ENCODE data around the gene LARGE1. TPM values are rescaled to one million over a fixed set of nuclear protein-coding genes. Genes with fewer than 3 reads are reported as not detected.

LARGE1 gene
- total RNA-seq, 1 experiment from 2014 or later = 1.5 TPM

- H4K20me1 ChIP-seq (ENCODE audit: insufficient read depth) = no peaks in the 10 kb centered on the region
- H3K4me2 ChIP-seq (ENCODE audit: low read length) = no peak overlapping the region
- intact Hi-C loops (cut with micrococcal nuclease) = no loop called here
- no peak for ATAC-seq
- H3K79me2 ChIP-seq (ENCODE audit: insufficient read depth, low read length) = no peaks in the 10 kb centered on the region
- H3K36me3 ChIP-seq (ENCODE audit: control insufficient read depth in 1 of 2, insufficient read depth in 2 of 2, low read length in 2 of 2) = no peaks in the 10 kb centered on the region
- ChIA-PET POLR2A (no interaction called here), RAD21 (ENCODE audit: low non-redundant PET in 1 of 2, low total read pairs in 2 of 2, uncharacterized antibody in 2 of 2, unreplicated experiment in 2 of 2) (no interaction called here), CTCF (no interaction called here)
- DNase-seq (ENCODE audit: low read depth, low spot score) = no peak
- no peak overlapping the region for H3K4me3 ChIP-seq (replicated peaks in 1 of 2; ENCODE audit: low read depth in 1 of 2, low read length in 2 of 2)
- no peaks in the 10 kb centered on the region for H3K9me2 ChIP-seq (ENCODE audit: insufficient read depth)
- H3K9me3 ChIP-seq (ENCODE audit: control insufficient read depth in 1 of 2, insufficient read depth in 1 of 2, low read depth in 1 of 2, low read length in 2 of 2) = peaks cover 7 to 25% of the 10 kb centered on the region in 2 experiments; a peak in 2 of 4 replicates
- H3K9ac ChIP-seq (ENCODE audit: low read length) = no peak overlapping the region
- BruUV-seq (replicated peaks) = no TSS peak
- no peak overlapping the region for H3K27ac ChIP-seq (ENCODE audit: low read depth, low read length)
- TF ChIP-seq CEBPB (IDR thresholded peaks at IDR 0.05; ENCODE audit: low read depth) (no peak), EZH2 (IDR thresholded peaks at IDR 0.05) (no peak), REST (IDR thresholded peaks at IDR 0.05; ENCODE audit: low read depth) (no peak)
- no peaks in the 10 kb centered on the region for H3K27me3 ChIP-seq (ENCODE audit: insufficient read depth, low read length)
- H3K4me1 ChIP-seq (ENCODE audit: control insufficient read depth in 1 of 2, insufficient read depth in 2 of 2, low read length in 2 of 2) = no peaks in the 10 kb centered on the region
- no peak overlapping the region for H2AFZ ChIP-seq (ENCODE audit: low read depth, low read length, poor library complexity, severe bottlenecking)
Observed at GRCh38 chr22:33409079-33409478, 511.2 kb downstream of the LARGE1 start.

- Histone ChIP-seq H3K27me3 (ENCODE audit: insufficient read depth, low read length) (no peaks in the 10 kb centered on the region), H4K20me1 (ENCODE audit: insufficient read depth) (no peaks in the 10 kb centered on the region), H3K4me2 (ENCODE audit: low read length) (no peak overlapping the region), H2AFZ (ENCODE audit: low read depth, low read length, poor library complexity, severe bottlenecking) (no peak overlapping the region), H3K9me2 (ENCODE audit: insufficient read depth) (no peaks in the 10 kb centered on the region), H3K9ac (ENCODE audit: low read length) (no peak overlapping the region), H3K4me3 (replicated peaks in 1 of 2; ENCODE audit: low read depth in 1 of 2, low read length in 2 of 2) (no peak overlapping the region), H3K27ac (ENCODE audit: low read depth, low read length) (no peak overlapping the region), H3K79me2 (ENCODE audit: insufficient read depth, low read length) (no peaks in the 10 kb centered on the region), H3K9me3 (ENCODE audit: control insufficient read depth in 1 of 2, insufficient read depth in 1 of 2, low read depth in 1 of 2, low read length in 2 of 2) (peaks cover 12 to 36% of the 10 kb centered on the region in 2 experiments; a peak in 2 of 4 replicates), H3K4me1 (ENCODE audit: control insufficient read depth in 1 of 2, insufficient read depth in 2 of 2, low read length in 2 of 2) (no peaks in the 10 kb centered on the region), H3K36me3 (ENCODE audit: control insufficient read depth in 1 of 2, insufficient read depth in 2 of 2, low read length in 2 of 2) (no peaks in the 10 kb centered on the region)
- intact Hi-C loops (cut with micrococcal nuclease) = no loop called here
- BruUV-seq (replicated peaks) = no TSS peak
- no peak for ATAC-seq
- ChIA-PET RAD21 (ENCODE audit: low non-redundant PET in 1 of 2, low total read pairs in 2 of 2, uncharacterized antibody in 2 of 2, unreplicated experiment in 2 of 2) (no interaction called here), CTCF (no interaction called here), POLR2A (no interaction called here)
- no peak for DNase-seq (ENCODE audit: low read depth, low spot score)
- TF ChIP-seq SP1 (IDR thresholded peaks at IDR 0.05; ENCODE audit: low read depth) (no peak), SIN3A (IDR thresholded peaks at IDR 0.05; ENCODE audit: low read depth) (no peak), ZBTB33 (IDR thresholded peaks at IDR 0.05; ENCODE audit: extremely low read depth, insufficient replicate concordance, low read length) (no peak), EGR1 (IDR thresholded peaks at IDR 0.05; ENCODE audit: low read depth) (no peak), MAX (IDR thresholded peaks at IDR 0.05) (no peak), EZH2 (IDR thresholded peaks at IDR 0.05) (no peak), CEBPB (IDR thresholded peaks at IDR 0.05; ENCODE audit: low read depth) (no peak), REST (IDR thresholded peaks at IDR 0.05; ENCODE audit: low read depth) (no peak), TCF7L2 (IDR thresholded peaks at IDR 0.05; ENCODE audit: borderline replicate concordance, extremely low read depth, insufficient read depth, insufficient read length) (no peak), POLR2A (IDR thresholded peaks at IDR 0.05; ENCODE audit: borderline replicate concordance, extremely low read depth, insufficient read depth, insufficient read length) (no peak), SRF (IDR thresholded peaks at IDR 0.05; ENCODE audit: low read depth) (no peak)
Observed at GRCh38 chr22:33405194-33405593, 515.1 kb downstream of the LARGE1 start.
